Heart left ventricle (tissue), 16 donors: Measurements from ENCODE around the gene PEPD. TPM values are rescaled to one million over a fixed set of nuclear protein-coding genes. Genes with fewer than 3 reads are reported as not detected.

Experiments
- ATAC-seq, 4 donors: fragments of 200-7000 bp; cut with Tn5 transposase; one replicate each; pipeline ENCODE4 v1.9.1; 2020 to 2022; ENCODE audit warnings: moderate library complexity in 4 of 4, mild to moderate bottlenecking in 3 of 4, moderate number of reproducible peaks in 1 of 4
- DNase-seq, 5 donors: peaks; one replicate each; pipeline ENCODE4 v3.0.0-alpha.2; 2020
- H3K27ac ChIP-seq, 12 donors: fragments of 200-600 bp; sonication (generic) in 4 of 12; one replicate each; pipeline versions ENCODE4 v1.5.0 to v1.8.0; 2016 to 2022; ENCODE audit warnings: mild to moderate bottlenecking in 2 of 12
- H3K27me3 ChIP-seq, 9 donors: fragments of 200-600 bp; sonication (generic) in 2 of 9; one replicate each; pipeline versions ENCODE4 v1.5.1 to v1.8.0; 2016 to 2022; ENCODE audit warnings: mild to moderate bottlenecking in 3 of 9
- H3K36me3 ChIP-seq, 9 donors: fragments of 200-600 bp; sonication (generic) in 2 of 9; one replicate each; pipeline versions ENCODE4 v1.5.0 to v1.8.0; 2018 to 2022; ENCODE audit warnings: mild to moderate bottlenecking in 2 of 9
- H3K4me1 ChIP-seq, 12 donors: fragments of 200-600 bp; sonication (generic) in 4 of 12; one replicate each; pipeline versions ENCODE4 v1.5.0 to v1.8.0; 2016 to 2022; ENCODE audit warnings: mild to moderate bottlenecking in 3 of 12
- H3K4me3 ChIP-seq, 12 donors: fragments of 200-600 bp; sonication (generic) in 4 of 12; one replicate each; pipeline versions ENCODE4 v1.5.0 to v1.8.0; 2017 to 2022; ENCODE audit warnings: mild to moderate bottlenecking in 9 of 12, moderate library complexity in 4 of 12
- H3K9me3 ChIP-seq, 12 donors: fragments of 200-600 bp; sonication (generic) in 4 of 12; one replicate each; pipeline versions ENCODE4 v1.5.0 to v1.8.0; 2016 to 2022; ENCODE audit warnings: mild to moderate bottlenecking in 1 of 12
- POLR2A ChIP-seq, 2 donors: fragments of 450-650 bp; IDR thresholded peaks; one replicate each; pipeline ENCODE4 v1.6.1; 2017; ENCODE audit warnings: antibody characterized with exemption in 2 of 2, mild to moderate bottlenecking in 2 of 2, moderate library complexity in 2 of 2
- WGBS, 4 donors: extraction: QIAGEN DNeasy Blood & Tissue Kit in 2 of 4; methylation state at CpG; one replicate each; pipeline versions ENCODE4 v1.1.5 to v1.1.7; 2013 to 2018; 5-methylcytosine and 5-hydroxymethylcytosine counted together
- intact Hi-C, 10 donors: fragments of 100-400 bp; cut with DNase I; formaldehyde crosslinking; loops; one replicate each; pipeline versions ENCODE4 v1.11.1 to v1.14.2; 2022
- polyA plus RNA-seq, 2 donors: library from polyadenylated mRNA; stranded (reverse); fragments of 200-250 nt; gene quantifications; one replicate each; pipeline ENCODE4 v1.2.3, GENCODE V29; 2013
- total RNA-seq, 9 donors: library from RNA; depleted of rRNA in 2 of 9; stranded (reverse); fragments of >200 nt in 2 of 9; fragmentation: NEBNext Ultra II Directional in 3 of 9; extraction: Animal tissue kit (Norgen Biotek cat#: 25700) in 3 of 9; gene quantifications; one replicate each; pipeline versions ENCODE4 v1.1.0 to v1.2.4, GENCODE V29; 2016 to 2023
- TF ChIP-seq, protein P1 (sequence below), 12 donors: fragments of 200-600 bp; sonication (generic) in 4 of 12; IDR thresholded peaks; one replicate each; pipeline versions ENCODE4 v1.5.0 to v1.8.0; 2018 to 2022; ENCODE audit warnings: antibody characterized with exemption in 12 of 12, mild to moderate bottlenecking in 5 of 12
- donor health status: ischemic (EF 13 %, LVEDD 7.1; RV severe dilation, severe dysfunction).
- donor health status: healthy with polysubstance abuse.
- donor health status: DM: no; HTN: yes; CAD: no.
- donor health status: DM: no; HTN: no; CAD: no.
- donor health status: ischemic (EF 25% LVEDD 6.9; RV normal size, moderate dysfunction).
- donor health status: ischemic (EF 25% LVEDD 5.7; RV mildly dilated, moderate dysfunction).
- donor health status: healthy.
- donor health status: DM: yes; HTN: yes; CAD: no.
- donor health status: ischemic (EF 35%, LVEDD 5.7; RV mildly dilated, moderate dysfunction).
- donor health status: nonischemic (EF 11% LVEDD 7.7; RV severe dilation, severe dysfunction).
- donor health status: DM: yes; HTN: yes; CAD: no.
- donor health status: PGD.
- donor health status: ischemic (EF 29% LVEDD 5.4; RV normal size, mild dysfunction).
- donor health status: nonischemic (EF 23%, LVEDD 6.1; RV moderate dilation, normal function).

Gene PEPD
- total and polyA plus RNA-seq, 11 donors = 19.4 to 45.7 (median 29.9) TPM

DNA sequence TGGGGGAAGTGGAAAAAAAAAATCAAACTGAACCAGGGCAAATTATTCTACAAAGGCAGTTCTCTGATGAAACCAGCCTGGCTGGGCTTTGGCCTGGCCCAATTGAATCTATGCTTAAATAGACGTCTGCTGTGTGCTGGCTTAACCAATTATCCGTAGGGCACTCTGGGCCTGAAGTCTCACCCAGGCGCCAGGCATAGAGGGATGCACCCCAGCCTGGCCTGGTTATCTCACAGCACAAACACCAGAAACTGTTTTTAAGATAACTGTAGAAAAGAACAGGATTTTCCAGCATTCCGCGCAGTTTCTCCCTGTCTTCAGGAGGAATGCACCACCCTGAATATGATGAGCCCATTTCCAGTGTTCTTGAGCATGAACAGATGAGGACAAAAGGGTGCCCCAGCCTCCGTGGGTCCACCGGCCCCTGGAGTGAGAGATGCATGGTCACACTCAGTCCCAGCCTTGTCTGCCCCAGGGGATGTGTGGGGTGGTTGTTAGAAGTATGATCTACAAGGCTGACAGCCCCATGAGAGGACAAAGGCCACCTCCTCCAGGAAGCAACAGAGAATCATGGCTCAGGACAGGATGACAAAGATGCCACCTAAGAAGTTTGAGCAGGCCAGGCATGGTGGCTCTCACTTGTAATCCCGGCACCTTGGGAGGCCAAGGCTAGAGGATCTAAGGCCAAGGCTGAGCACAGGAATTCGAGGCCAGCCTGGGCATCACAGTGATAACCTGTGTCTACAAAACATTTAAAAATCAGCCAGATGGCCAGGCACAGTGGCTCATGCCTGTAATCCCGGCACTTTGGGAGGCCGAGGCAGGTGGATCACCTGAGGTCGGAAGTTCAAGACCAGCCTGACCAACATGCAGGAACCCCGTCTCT lies 50.2 kb downstream of the PEPD start:
- TF ChIP-seq, protein P1, sequence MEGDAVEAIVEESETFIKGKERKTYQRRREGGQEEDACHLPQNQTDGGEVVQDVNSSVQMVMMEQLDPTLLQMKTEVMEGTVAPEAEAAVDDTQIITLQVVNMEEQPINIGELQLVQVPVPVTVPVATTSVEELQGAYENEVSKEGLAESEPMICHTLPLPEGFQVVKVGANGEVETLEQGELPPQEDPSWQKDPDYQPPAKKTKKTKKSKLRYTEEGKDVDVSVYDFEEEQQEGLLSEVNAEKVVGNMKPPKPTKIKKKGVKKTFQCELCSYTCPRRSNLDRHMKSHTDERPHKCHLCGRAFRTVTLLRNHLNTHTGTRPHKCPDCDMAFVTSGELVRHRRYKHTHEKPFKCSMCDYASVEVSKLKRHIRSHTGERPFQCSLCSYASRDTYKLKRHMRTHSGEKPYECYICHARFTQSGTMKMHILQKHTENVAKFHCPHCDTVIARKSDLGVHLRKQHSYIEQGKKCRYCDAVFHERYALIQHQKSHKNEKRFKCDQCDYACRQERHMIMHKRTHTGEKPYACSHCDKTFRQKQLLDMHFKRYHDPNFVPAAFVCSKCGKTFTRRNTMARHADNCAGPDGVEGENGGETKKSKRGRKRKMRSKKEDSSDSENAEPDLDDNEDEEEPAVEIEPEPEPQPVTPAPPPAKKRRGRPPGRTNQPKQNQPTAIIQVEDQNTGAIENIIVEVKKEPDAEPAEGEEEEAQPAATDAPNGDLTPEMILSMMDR (IDR thresholded peaks at IDR 0.05) = no peak
- TF ChIP-seq POLR2A (IDR thresholded peaks at IDR 0.05) = no peak
- no peaks in the 10 kb centered on the region for H3K9me3 ChIP-seq
- DNase-seq = peak in 1 of 5 donors; percentile 6
- no peaks in the 10 kb centered on the region for H3K27me3 ChIP-seq
- H3K4me3 ChIP-seq = no peak overlapping the region
- no peak overlapping the region for H3K27ac ChIP-seq
- intact Hi-C loops = no loop called here
- WGBS, 4 donors = 89 to 97% (median 96%) methylated on average over 12 to 13 of the region's 13 CpGs
- H3K36me3 ChIP-seq = peaks cover 0 to 7% (median 3%) of the 10 kb centered on the region in 9 donors
- H3K4me1 ChIP-seq = peaks cover 0 to 3% (median under 1%) of the 10 kb centered on the region in 12 donors
- ATAC-seq = no peak

DNA sequence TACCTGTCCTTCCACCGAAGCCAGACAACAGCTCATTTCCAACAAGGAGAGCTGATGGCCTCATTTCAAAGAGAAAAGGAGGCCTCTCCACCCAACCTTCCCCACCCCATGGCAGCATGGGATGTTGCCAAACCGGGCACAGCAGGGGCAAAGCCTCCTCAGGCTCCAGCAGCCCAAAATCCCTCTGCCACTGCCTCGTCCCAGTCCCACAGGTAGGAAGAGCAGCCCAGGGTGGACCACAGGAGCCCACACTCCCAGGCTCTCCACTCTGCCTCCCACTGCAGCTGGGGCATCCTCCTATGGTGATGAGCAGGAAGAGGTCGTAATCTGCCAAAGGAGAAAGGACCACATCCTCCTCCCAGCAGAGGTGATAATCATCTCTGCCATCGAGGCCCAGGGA lies 50.9 kb downstream of the PEPD start:
- DNase-seq (peak in 1 of 5 donors; percentile 8), ATAC-seq (no peak)
- intact Hi-C loops = no loop called here
- no peak for TF ChIP-seq POLR2A (IDR thresholded peaks at IDR 0.05)
- TF ChIP-seq, protein P1 (IDR thresholded peaks at IDR 0.05) = no peak
- Histone ChIP-seq H3K4me3 (no peak overlapping the region), H3K27ac (no peak overlapping the region), H3K27me3 (no peaks in the 10 kb centered on the region), H3K36me3 (peaks cover 0 to 7% (median 0%) of the 10 kb centered on the region in 9 donors), H3K9me3 (no peaks in the 10 kb centered on the region), H3K4me1 (peaks cover 0 to 9% (median 6%) of the 10 kb centered on the region in 12 donors)
- WGBS, 4 donors = 81 to 92% (median 86%) methylated on average over 5 of the region's 5 CpGs

DNA sequence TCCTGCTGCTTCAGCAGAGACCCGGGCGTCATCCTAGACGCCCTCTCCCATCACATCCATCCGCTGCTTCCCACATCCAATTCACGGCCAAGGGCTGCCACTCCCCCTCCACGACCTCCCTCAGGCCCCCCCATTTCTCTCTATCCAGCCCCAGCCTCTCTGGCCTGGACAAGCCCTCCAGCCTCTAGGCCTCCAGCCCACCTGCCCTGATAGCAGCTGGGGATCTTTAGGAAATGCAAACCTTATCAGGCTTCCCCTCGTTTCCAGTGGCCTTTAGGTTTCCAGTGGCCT lies 51.6 kb downstream of the PEPD start:
- TF ChIP-seq, protein P1 (IDR thresholded peaks at IDR 0.05) = no peak
- TF ChIP-seq POLR2A (IDR thresholded peaks at IDR 0.05) = no peak
- Histone ChIP-seq H3K4me3 (no peak overlapping the region), H3K27me3 (no peaks in the 10 kb centered on the region), H3K9me3 (no peaks in the 10 kb centered on the region), H3K4me1 (peaks cover 0 to 16% (median 8%) of the 10 kb centered on the region in 12 donors), H3K27ac (no peak overlapping the region), H3K36me3 (peaks cover 0 to 7% (median 0%) of the 10 kb centered on the region in 9 donors)
- DNase-seq (peak in 1 of 5 donors; percentile 12), ATAC-seq (no peak)
- WGBS, 4 donors = 92 to 94% (median 93%) methylated on average over 7 of the region's 7 CpGs
- intact Hi-C loops = no loop called here

DNA sequence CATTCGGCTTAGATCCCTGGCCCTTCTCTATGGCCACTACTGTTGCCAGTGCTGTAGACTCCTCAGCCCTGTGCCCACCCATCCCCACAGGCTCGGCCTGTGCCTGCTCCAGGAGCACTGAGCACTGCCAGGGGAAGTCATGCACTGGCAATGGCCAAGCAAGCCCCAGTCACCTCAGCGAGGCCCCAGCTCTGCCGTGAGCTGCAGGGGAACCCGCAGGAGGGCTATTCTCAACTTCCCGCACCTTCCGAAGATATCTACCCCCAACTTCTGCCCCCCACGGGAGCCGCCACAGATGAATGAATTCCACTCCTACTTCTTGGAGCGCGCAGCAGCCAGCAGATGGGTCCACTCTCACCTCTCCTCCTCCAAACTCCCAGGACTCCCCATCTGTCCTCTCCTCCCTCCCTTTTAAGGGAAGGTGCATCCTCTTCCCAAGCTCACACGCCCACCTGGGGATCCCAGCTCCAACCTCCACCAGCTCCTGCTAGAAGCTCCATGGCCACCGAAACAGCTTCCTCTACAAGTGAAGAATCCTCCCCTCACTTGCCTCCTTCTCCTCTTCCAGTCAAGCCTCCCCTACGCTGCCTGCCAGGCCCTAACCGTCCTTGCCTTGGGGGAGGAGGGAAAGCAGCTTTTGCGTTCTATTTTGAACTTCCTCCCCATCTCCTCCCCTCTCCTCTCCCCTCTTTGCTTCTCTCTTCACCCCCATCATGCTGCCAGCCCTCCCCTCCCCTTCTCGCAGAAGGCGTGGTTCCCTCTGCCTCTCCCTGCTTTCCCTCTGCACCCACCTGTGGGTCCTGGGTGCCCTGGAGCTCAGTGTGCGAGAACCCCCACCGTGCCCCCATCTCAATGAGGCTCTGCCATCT lies 52.2 kb downstream of the PEPD start:
- 92 to 95% (median 93%) methylated on average over 20 of the region's 20 CpGs for WGBS, 4 donors
- peak in 1 of 5 donors; percentile 12 for DNase-seq
- no peak for ATAC-seq
- Histone ChIP-seq H3K27ac (no peak overlapping the region), H3K4me3 (no peak overlapping the region), H3K9me3 (no peaks in the 10 kb centered on the region), H3K4me1 (peaks cover 0 to 20% (median 8%) of the 10 kb centered on the region in 12 donors), H3K36me3 (peaks cover 0 to 6% (median 0%) of the 10 kb centered on the region in 9 donors), H3K27me3 (no peaks in the 10 kb centered on the region)
- intact Hi-C loops = no loop called here
- TF ChIP-seq, protein P1 (IDR thresholded peaks at IDR 0.05) = no peak
- TF ChIP-seq POLR2A (IDR thresholded peaks at IDR 0.05) = no peak
